Activated T-cell treated with anti-CD3 and anti-CD28 coated beads, Interleukin-2, amount 50 U/mL, for 72 hours (primary cell): ENCODE measurements around the gene WDR46. TPM values are rescaled to one million over a fixed set of nuclear protein-coding genes. Genes with fewer than 3 reads are reported as not detected.

Experiments
- ATAC-seq, 2 donors: fragments of 150-1000 bp; cut with Tn5 transposase; replicated peaks in 1 of 2; 2 replicates each; pipeline ENCODE4 v1.10.0; 2021; ENCODE audit warnings: moderate library complexity in 2 of 2, mild to moderate bottlenecking in 1 of 2
- DNase-seq, 2 donors: peaks; one replicate each; pipeline ENCODE4 v3.0.0; 2021 to 2022; ENCODE audit warnings: mixed read lengths in 1 of 2
- H3K27ac Mint-ChIP-seq: one replicate; pipeline ENCODE4 v1.8.0; 2022; ENCODE audit warnings: mild to moderate bottlenecking, moderate library complexity, mixed read lengths
- H3K27me3 Mint-ChIP-seq: one replicate; pipeline ENCODE4 v1.8.0; 2022; ENCODE audit warnings: low read depth, mixed read lengths
- H3K36me3 Mint-ChIP-seq, 2 donors: one replicate each; pipeline ENCODE4 v1.8.0; 2022; ENCODE audit warnings: mixed read lengths in 2 of 2, mild to moderate bottlenecking in 1 of 2; ENCODE audit not compliant: insufficient read depth in 2 of 2
- H3K4me1 Mint-ChIP-seq: one replicate; pipeline ENCODE4 v1.8.0; 2022; ENCODE audit warnings: low read depth, mixed read lengths
- H3K4me3 Mint-ChIP-seq, 2 donors: one replicate each; pipeline ENCODE4 v1.8.0; 2022; ENCODE audit warnings: mild to moderate bottlenecking in 2 of 2, mixed read lengths in 2 of 2, moderate library complexity in 2 of 2
- H3K9me3 Mint-ChIP-seq, 2 donors: one replicate each; pipeline ENCODE4 v1.8.0; 2022; ENCODE audit warnings: mixed read lengths in 2 of 2
- total RNA-seq, 2 donors: library from RNA; stranded (reverse); gene quantifications; one replicate each; pipeline ENCODE4 v1.2.3, GENCODE V29; 2022

WDR46 gene
- total RNA-seq, 2 donors from 2014 or later, result 46.6 to 54.0 TPM

DNA sequence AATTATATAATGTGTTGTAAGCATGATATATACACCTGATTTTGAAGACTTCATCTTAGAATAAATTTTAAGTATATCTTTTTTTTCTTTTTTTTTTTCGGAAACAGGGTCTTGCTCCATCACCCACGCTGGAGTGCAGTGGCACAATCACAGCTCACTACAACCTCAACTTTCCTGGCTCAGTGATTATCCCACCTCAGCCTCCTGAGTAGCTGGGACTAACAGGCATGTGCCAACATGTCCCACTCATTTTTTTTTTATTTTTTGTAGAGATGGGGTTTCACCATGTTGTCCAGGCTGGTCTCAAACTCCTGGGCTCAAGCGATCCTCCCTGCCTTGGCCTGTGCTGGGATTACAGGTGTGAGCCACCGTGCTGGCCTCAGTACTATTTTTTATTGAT lies 34.4 kb downstream of the WDR46 start:
- Mint-ChIP-seq H3K9me3 (no peaks in the 10 kb centered on the region), H3K4me1 (peaks cover 24% of the 10 kb centered on the region), H3K36me3 (peaks cover 7 to 22% of the 10 kb centered on the region in 2 donors), H3K27ac (no peak overlapping the region), H3K27me3 (no peaks in the 10 kb centered on the region), H3K4me3 (no peak overlapping the region)
- DNase-seq (no peak), ATAC-seq (no peak)

GRCh38 chr6:33252759-33253158 lies 36.3 kb downstream of the WDR46 start:
- peaks cover 34% of the 10 kb centered on the region for H3K4me1 Mint-ChIP-seq
- ATAC-seq (no peak), DNase-seq (no peak)
- H3K27me3 Mint-ChIP-seq, result no peaks in the 10 kb centered on the region
- H3K9me3 Mint-ChIP-seq, result no peaks in the 10 kb centered on the region
- peak overlapping the region; percentile 83 for H3K27ac Mint-ChIP-seq
- H3K4me3 Mint-ChIP-seq, result no peak overlapping the region
- H3K36me3 Mint-ChIP-seq, result peaks cover 7 to 18% of the 10 kb centered on the region in 2 donors

- peaks cover 7 to 18% of the 10 kb centered on the region in 2 donors for H3K36me3 Mint-ChIP-seq
- peak overlapping the region in 1 of 2 donors; percentile 94 for H3K4me3 Mint-ChIP-seq
- H3K27me3 Mint-ChIP-seq, result no peaks in the 10 kb centered on the region
- H3K4me1 Mint-ChIP-seq, result peaks cover 34% of the 10 kb centered on the region
- H3K27ac Mint-ChIP-seq, result peak overlapping the region; percentile 54
- no peak for ATAC-seq
- DNase-seq, result no peak
- no peaks in the 10 kb centered on the region for H3K9me3 Mint-ChIP-seq
Observed at GRCh38 chr6:33251395-33252012, 37.5 kb downstream of the WDR46 start.

- Mint-ChIP-seq H3K36me3 (peaks cover 7 to 18% of the 10 kb centered on the region in 2 donors), H3K4me1 (peaks cover 34% of the 10 kb centered on the region), H3K27me3 (no peaks in the 10 kb centered on the region), H3K4me3 (peak overlapping the region; percentile 94 to 95), H3K27ac (peak overlapping the region; percentile 63), H3K9me3 (no peaks in the 10 kb centered on the region)
- no peak for DNase-seq
- no peak for ATAC-seq
Observed at GRCh38 chr6:33250731-33251130, 38.3 kb downstream of the WDR46 start.

- ATAC-seq (no peak), DNase-seq (peak; percentile 27 to 51)
- no peaks in the 10 kb centered on the region for H3K27me3 Mint-ChIP-seq
- no peaks in the 10 kb centered on the region for H3K9me3 Mint-ChIP-seq
- H3K4me3 Mint-ChIP-seq, result peak overlapping the region; percentile 94 to 95
- peak overlapping the region; percentile 63 for H3K27ac Mint-ChIP-seq
- H3K36me3 Mint-ChIP-seq, result peaks cover 7 to 18% of the 10 kb centered on the region in 2 donors
- H3K4me1 Mint-ChIP-seq, result peaks cover 34% of the 10 kb centered on the region
Observed at GRCh38 chr6:33249732-33250630, 39.1 kb downstream of the WDR46 start.

DNA sequence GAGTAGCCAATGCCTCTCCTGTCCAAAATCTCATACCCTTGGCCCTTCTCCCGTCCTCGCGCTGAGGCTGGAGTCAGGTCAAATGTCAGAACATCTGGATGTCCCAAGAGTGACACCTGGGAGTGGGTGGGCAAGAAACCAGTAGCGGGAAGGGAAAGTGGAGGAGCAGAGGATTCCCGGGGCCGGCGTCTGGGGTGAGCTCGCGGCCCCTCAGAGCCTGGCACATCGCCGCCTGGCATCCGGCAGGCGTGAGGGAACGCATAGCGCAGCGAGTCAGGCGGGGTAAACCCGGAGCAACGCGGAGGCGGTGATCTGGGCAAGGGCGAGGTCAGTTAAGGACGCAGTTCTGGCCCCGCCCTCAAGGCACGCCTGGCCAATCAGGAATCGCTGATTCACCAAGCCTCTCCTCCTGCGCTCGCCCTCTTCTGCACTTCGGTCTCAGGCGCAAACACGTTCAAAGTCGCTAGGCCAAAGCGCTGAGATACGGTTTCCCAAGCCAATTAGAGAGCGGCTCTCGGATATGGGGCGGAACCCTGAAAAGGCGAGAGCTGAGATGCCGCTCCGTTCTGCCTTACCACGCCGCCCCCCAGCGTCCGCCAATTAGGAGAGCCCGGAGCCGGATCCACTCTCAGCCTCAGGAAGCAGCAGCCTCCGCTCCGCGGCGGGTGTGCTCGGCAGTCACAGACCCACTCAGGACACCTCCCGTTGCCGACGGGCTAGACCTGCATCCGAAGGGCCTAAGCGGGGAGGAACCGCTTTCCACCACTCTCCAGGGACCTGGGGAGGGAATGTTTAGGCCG lies 39.9 kb downstream of the WDR46 start:
- peaks cover 7 to 18% of the 10 kb centered on the region in 2 donors for H3K36me3 Mint-ChIP-seq

GRCh38 chr6:33248643-33248931 lies 40.5 kb downstream of the WDR46 start:
- Mint-ChIP-seq H3K4me3 (peak overlapping the region; percentile 94 to 95), H3K4me1 (peaks cover 34% of the 10 kb centered on the region), H3K36me3 (peaks cover 7 to 15% of the 10 kb centered on the region in 2 donors), H3K27ac (peak overlapping the region; percentile 93), H3K9me3 (no peaks in the 10 kb centered on the region), H3K27me3 (peaks cover 4% of the 10 kb centered on the region)
- ATAC-seq, result peak; percentile 12 to 19
- peak in 1 of 2 donors; percentile 54 for DNase-seq

More for the DNA sequence above, 39.9 kb downstream of the WDR46 start:
- peak overlapping the region; percentile 93 for H3K27ac Mint-ChIP-seq
- H3K27me3 Mint-ChIP-seq, result no peaks in the 10 kb centered on the region
- ATAC-seq (peak; percentile 90 to 91), DNase-seq (peak; percentile 96 to 99)
- no peaks in the 10 kb centered on the region for H3K9me3 Mint-ChIP-seq
- H3K4me3 Mint-ChIP-seq, result peak overlapping the region; percentile 94 to 95
- H3K4me1 Mint-ChIP-seq, result peaks cover 34% of the 10 kb centered on the region

DNA sequence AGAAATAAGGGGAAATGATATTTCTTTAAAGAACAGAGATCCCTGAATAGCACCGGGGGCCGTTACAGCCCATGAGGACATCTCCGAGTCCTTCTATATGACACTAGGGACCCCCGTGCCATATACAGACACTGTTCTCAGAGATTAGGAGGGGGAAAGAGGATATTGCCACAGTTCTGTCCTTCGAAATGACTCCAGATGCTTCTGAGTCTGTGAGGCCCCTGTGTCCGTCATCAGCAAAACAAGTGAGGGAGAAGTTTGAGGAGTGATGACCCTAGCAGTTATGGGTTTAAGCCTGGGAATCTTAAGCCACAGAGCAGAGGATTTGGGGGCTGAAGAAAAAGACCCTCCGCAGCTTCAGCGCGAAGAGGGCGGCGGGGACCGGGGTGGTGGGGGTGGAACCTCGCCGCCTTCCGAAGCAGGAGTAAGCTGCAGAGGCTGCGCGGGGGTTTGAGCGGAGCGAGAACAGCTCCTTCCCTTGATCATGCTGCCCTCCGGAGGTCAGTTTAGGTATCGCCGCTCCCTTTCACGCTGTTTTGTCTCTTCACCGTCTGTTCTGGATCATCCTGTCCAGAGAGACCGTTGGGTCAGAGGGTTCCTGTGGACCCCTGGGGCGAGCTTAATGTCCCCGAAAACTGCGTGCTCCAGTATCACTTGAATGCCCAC lies 40.9 kb downstream of the WDR46 start:
- ATAC-seq, result peak; percentile 38 to 43
- Mint-ChIP-seq H3K4me3 (peak overlapping the region; percentile 94 to 95), H3K27me3 (peaks cover 9% of the 10 kb centered on the region), H3K9me3 (no peaks in the 10 kb centered on the region), H3K4me1 (peaks cover 34% of the 10 kb centered on the region), H3K27ac (peak overlapping the region; percentile 93), H3K36me3 (peaks cover 7 to 15% of the 10 kb centered on the region in 2 donors)
- DNase-seq, result peak; percentile 93

DNA sequence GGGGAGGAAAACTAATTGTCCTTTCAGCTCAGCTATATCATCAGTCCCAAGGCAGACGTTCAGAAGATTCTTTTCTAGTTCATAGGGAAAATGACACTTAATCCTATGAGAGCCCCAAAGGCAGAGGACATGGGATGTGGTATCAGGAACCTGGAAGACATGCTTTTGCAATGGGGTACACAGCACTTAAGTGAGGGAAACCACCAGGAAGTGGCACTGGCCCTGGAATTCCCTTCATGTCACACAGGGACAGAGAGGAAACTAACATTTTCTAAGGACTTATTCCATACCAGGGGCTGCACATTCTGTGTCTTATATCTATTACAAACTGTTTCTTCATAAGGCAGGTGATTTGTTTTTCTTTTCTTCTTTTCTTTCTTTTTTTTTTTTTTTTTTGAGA lies 45.6 kb downstream of the WDR46 start:
- peaks cover 34% of the 10 kb centered on the region for H3K27me3 Mint-ChIP-seq
- no peak for DNase-seq
- no peak overlapping the region for H3K4me3 Mint-ChIP-seq
- no peak overlapping the region for H3K27ac Mint-ChIP-seq
- no peaks in the 10 kb centered on the region for H3K9me3 Mint-ChIP-seq
- ATAC-seq, result no peak
- H3K36me3 Mint-ChIP-seq, result no peaks in the 10 kb centered on the region
- H3K4me1 Mint-ChIP-seq, result peaks cover 23% of the 10 kb centered on the region

DNA sequence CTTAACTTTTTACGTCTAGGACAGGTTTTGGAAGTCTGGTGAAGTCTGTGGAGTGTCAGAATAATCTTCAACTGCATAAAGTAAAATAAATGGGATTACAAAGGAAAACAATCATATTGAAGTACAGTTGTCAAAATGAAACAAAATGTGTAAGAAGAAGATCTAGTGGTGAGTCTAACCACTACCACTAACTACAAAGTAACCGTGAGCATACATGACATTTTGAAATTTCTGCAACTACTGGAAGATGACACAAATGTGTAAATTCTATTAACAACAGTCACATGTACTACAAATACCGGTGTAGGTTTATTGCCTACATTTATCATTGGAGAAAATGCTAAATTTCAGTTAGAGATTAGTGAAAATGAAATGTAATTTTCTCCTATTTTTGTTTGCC lies 47.1 kb downstream of the WDR46 start:
- Mint-ChIP-seq H3K27ac (peak overlapping the region; percentile 74), H3K27me3 (peaks cover 44% of the 10 kb centered on the region), H3K36me3 (no peaks in the 10 kb centered on the region), H3K9me3 (no peaks in the 10 kb centered on the region), H3K4me1 (peaks cover 21% of the 10 kb centered on the region), H3K4me3 (peak overlapping the region; percentile 50 to 60)
- peak; percentile 93 for ATAC-seq
- no peak for DNase-seq

DNA sequence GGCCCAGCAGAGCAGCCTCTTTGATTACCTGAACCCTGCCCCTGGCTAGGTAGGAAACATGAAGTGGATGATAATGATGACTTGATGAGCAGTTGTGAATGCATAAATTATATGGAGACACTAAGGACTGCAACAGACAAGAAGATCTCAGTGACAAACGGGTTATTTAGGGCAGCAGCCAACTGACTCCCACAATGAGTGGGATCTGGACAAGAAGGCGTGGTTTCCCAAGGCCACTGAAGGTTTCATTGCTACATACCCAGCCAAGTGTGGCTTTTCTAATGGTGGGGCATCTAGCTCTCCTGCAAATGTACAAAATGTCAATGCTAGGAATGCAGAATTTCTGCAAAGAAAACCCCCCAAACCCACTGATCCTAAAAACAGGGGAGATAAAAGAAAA lies 51.3 kb downstream of the WDR46 start:
- DNase-seq, result no peak
- Mint-ChIP-seq H3K4me1 (peaks cover 21% of the 10 kb centered on the region), H3K27ac (no peak overlapping the region), H3K4me3 (no peak overlapping the region), H3K9me3 (no peaks in the 10 kb centered on the region), H3K27me3 (peaks cover 55% of the 10 kb centered on the region), H3K36me3 (no peaks in the 10 kb centered on the region)
- no peak for ATAC-seq

- H3K4me3 Mint-ChIP-seq, result no peak overlapping the region
- H3K27me3 Mint-ChIP-seq, result peaks cover 54% of the 10 kb centered on the region
- H3K9me3 Mint-ChIP-seq, result no peaks in the 10 kb centered on the region
- H3K4me1 Mint-ChIP-seq, result peaks cover 13% of the 10 kb centered on the region
- DNase-seq (no peak), ATAC-seq (no peak)
- H3K27ac Mint-ChIP-seq, result no peak overlapping the region
- H3K36me3 Mint-ChIP-seq, result no peaks in the 10 kb centered on the region
Observed at GRCh38 chr6:33236852-33237251, 52.2 kb downstream of the WDR46 start.
